Cardiac fibroblast (primary cell): ENCODE results near the gene PCDHA8.
"Not testable (repeated sequence)": the region's sequence is repeated elsewhere in the genome, so short reads cannot be mapped to it uniquely, and the experiment has no call there.

ENCODE experiments used
- DNase-seq, 2 donors: peaks; one replicate each; pipeline versions ENCODE4 v3.0.0 to v3.0.0-alpha.2; 2010; ENCODE audit warnings: low read depth in 2 of 2
- H3K4me3 ChIP-seq, 2 donors: replicated peaks in 1 of 2; 1 replicate in 1 of 2; 2 replicates in 1 of 2; pipeline ENCODE4 v1.5.1; 2011; ENCODE audit warnings: low read depth in 2 of 2, low read length in 2 of 2, mild to moderate bottlenecking in 2 of 2, moderate library complexity in 1 of 2
- TF ChIP-seq, protein P1 (sequence below): IDR thresholded peaks from one replicate; pipeline ENCODE4 v1.5.1; 2011; ENCODE audit warnings: low read depth, mild to moderate bottlenecking, low read length, inconsistent platforms

The PCDHA8 gene

DNA sequence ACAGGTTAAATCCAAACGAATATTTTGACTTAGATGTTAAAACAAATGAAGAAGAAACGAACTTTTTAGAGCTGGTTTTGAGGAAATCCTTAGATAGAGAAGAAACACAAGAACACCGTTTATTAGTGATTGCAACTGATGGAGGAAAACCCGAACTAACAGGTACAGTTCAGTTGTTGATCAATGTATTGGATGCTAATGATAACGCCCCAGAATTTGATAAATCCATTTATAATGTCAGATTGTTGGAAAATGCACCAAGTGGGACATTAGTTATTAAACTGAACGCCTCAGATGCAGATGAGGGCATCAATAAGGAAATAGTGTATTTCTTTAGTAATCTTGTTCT lies 18.7 kb upstream of the PCDHA8 start:
- no peak overlapping the region for H3K4me3 ChIP-seq
- no peak for DNase-seq
- TF ChIP-seq, protein P1, sequence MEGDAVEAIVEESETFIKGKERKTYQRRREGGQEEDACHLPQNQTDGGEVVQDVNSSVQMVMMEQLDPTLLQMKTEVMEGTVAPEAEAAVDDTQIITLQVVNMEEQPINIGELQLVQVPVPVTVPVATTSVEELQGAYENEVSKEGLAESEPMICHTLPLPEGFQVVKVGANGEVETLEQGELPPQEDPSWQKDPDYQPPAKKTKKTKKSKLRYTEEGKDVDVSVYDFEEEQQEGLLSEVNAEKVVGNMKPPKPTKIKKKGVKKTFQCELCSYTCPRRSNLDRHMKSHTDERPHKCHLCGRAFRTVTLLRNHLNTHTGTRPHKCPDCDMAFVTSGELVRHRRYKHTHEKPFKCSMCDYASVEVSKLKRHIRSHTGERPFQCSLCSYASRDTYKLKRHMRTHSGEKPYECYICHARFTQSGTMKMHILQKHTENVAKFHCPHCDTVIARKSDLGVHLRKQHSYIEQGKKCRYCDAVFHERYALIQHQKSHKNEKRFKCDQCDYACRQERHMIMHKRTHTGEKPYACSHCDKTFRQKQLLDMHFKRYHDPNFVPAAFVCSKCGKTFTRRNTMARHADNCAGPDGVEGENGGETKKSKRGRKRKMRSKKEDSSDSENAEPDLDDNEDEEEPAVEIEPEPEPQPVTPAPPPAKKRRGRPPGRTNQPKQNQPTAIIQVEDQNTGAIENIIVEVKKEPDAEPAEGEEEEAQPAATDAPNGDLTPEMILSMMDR = no peak

DNA sequence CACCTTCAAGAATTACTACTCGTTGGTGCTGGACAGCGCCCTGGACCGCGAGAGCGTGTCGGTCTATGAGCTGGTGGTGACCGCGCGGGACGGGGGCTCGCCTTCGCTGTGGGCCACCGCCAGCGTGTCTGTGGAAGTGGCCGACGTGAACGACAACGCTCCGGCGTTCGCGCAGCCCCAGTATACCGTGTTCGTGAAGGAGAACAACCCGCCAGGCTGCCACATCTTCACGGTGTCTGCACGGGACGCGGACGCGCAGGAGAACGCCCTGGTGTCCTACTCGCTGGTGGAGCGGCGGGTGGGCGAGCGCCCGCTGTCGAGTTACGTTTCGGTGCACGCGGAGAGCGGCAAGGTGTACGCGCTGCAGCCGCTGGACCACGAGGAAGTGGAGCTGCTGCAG lies 18.0 kb upstream of the PCDHA8 start:
- H3K4me3 ChIP-seq, DNase-seq: not testable (repeated sequence)

DNA sequence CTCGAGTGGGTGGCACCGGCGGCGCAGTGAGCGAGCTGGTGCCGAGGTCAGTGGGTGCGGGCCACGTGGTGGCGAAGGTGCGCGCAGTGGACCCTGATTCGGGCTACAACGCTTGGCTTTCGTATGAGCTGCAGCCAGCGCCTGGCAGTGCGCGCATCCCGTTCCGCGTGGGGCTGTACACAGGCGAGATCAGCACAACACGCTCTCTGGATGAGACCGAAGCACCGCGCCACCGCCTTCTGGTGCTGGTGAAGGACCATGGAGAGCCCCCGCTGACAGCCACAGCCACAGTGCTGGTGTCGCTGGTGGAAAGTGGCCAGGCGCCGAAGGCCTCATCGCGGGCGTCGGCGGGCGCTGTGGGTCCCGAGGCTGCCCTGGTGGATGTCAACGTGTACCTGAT lies 17.5 kb upstream of the PCDHA8 start:
- TF ChIP-seq, protein P1 = no peak
- no peak for DNase-seq
- no peak overlapping the region for H3K4me3 ChIP-seq

DNA sequence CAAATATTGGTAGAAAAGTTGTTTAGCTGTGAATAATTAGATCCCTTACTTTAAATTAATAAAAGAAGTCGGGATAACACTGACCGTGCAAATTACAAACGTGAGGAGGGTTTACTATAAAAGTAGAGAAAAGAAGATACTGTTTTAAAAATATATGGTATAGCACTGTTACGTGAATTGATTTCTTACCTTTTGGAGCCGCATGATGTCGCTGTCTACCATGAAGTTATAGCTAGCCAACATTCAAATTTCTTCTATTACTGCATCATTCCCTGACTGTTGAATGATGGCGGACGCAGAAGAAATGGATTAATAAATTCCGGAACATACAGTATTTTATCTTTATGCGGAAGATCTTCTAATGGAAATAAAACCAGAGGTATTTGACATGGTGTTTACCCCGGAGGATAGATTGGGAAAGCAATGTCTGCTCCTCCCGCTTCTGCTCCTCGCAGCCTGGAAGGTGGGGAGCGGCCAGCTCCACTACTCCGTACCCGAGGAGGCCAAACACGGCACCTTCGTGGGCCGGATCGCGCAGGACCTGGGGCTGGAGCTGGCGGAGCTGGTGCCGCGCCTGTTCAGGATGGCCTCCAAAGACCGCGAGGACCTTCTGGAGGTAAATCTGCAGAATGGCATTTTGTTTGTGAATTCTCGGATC lies 13.2 kb upstream of the PCDHA8 start, which contains the start of gene PCDHA6:
Gene PCDHA6, plus strand, starts transcription at position 257 of the 658 bp plus-strand sequence. Its CDS starts 132 bp downstream, at position 389.
- no peak within 1 kb of the TSS for H3K4me3 ChIP-seq
- TF ChIP-seq, protein P1 = no peak
- DNase-seq = peak in 1 of 2 donors; percentile 8

DNA sequence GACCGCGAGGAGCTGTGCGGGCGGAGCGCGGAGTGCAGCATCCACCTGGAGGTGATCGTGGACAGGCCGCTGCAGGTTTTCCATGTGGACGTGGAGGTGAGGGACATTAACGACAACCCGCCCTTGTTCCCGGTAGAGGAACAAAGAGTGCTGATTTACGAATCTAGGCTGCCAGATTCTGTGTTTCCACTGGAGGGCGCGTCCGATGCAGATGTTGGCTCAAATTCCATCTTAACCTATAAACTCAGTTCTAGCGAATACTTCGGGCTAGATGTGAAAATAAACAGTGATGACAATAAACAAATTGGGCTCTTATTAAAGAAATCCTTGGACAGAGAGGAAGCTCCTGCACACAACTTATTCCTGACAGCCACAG lies 12.6 kb upstream of the PCDHA8 start:
- no peak overlapping the region for H3K4me3 ChIP-seq
- no peak for DNase-seq
- TF ChIP-seq, protein P1 = no peak

DNA sequence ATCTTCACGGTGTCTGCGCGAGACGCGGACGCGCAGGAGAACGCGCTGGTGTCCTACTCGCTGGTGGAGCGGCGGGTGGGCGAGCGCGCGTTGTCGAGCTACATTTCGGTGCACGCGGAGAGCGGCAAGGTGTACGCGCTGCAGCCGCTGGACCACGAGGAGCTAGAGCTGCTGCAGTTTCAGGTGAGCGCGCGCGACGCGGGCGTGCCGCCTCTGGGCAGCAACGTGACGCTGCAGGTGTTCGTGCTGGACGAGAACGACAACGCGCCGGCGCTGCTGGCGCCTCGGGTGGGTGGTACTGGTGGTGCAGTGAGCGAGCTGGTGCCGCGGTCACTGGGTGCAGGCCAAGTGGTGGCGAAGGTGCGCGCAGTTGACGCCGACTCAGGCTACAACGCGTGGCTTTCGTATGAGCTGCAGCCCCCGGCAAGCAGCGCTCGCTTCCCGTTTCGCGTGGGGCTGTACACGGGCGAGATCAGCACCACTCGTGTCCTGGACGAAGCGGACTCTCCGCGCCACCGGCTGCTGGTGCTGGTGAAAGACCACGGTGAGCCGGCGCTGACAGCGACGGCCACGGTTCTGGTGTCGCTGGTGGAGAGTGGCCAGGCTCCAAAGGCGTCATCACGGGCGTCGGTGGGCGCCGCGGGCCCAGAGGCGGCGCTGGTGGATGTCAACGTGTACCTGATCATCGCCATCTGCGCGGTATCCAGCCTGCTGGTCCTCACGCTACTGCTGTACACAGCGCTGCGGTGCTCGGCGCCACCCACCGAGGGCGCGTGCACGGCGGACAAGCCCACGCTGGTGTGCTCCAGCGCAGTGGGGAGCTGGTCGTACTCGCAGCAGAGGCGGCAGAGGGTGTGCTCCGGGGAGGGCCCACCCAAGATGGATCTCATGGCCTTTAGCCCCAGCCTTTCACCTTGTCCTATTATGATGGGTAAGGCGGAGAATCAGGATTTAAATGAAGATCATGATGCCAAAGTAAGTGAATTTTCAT lies 11.2 kb upstream of the PCDHA8 start:
- not testable (repeated sequence) for H3K4me3 ChIP-seq, DNase-seq

DNA sequence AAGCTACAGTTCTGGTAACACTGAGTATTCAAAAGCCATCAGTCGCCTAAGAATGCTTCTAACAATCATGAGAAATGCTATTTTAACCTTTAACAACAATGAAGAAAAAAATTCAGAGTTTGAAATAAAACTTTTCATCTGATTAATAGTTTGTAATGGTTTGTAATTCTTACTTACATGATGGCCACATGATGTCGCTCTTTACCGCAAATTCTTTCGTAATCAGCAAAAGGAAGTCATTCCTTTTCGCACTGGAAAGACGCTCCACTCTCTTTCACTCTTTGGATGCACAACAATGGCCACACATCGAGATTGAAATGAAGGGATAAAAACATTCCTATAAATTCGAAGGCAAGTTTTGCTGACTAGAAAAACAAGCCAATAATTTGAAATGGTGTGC lies 7.0 kb upstream of the PCDHA8 start, which contains the start of gene PCDHA7:
Gene PCDHA7, plus strand, starts transcription at position 277 of the 400 bp plus-strand sequence. Its CDS starts 115 bp downstream, at position 392.
- peak; percentile 24 to 46 for DNase-seq
- TF ChIP-seq, protein P1 = no peak
- H3K4me3 ChIP-seq = no peak within 1 kb of the TSS

DNA sequence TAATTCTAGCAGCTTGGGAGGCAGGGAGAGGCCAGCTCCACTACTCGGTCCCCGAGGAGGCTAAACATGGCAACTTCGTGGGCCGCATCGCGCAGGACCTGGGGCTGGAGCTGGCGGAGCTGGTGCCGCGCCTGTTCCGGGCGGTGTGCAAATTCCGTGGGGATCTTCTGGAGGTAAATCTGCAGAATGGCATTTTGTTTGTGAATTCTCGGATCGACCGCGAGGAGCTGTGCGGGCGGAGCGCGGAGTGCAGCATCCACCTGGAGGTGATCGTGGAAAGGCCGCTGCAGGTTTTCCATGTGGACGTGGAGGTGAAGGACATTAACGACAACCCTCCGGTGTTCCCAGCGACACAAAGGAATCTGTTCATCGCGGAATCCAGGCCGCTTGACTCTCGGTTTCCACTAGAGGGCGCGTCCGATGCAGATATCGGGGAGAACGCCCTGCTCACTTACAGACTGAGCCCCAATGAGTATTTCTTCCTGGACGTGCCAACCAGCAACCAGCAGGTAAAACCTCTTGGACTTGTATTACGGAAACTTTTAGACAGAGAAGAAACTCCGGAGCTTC lies 6.5 kb upstream of the PCDHA8 start:
- H3K4me3 ChIP-seq, DNase-seq: not testable (repeated sequence)
